ENCODE measurements around the gene TRIM25. TPM values are rescaled to one million over a fixed set of nuclear protein-coding genes. Genes with fewer than 3 reads are reported as not detected.
"Not testable (repeated sequence)": the region's sequence is repeated elsewhere in the genome, so short reads cannot be mapped to it uniquely, and the experiment has no call there.

The TRIM25 gene
- total RNA-seq, 1 donor from 2014 or later = 44.3 TPM

- Mint-ChIP-seq H3K4me1 (no peaks in the 10 kb centered on the region), H3K36me3 (peaks cover 45% of the 10 kb centered on the region), H3K9me3 (no peaks in the 10 kb centered on the region), H3K27ac (no peak overlapping the region), H3K4me3 (no peak overlapping the region), H3K27me3 (ENCODE audit: low read depth) (no peaks in the 10 kb centered on the region)
- TF ChIP-seq, protein P1, sequence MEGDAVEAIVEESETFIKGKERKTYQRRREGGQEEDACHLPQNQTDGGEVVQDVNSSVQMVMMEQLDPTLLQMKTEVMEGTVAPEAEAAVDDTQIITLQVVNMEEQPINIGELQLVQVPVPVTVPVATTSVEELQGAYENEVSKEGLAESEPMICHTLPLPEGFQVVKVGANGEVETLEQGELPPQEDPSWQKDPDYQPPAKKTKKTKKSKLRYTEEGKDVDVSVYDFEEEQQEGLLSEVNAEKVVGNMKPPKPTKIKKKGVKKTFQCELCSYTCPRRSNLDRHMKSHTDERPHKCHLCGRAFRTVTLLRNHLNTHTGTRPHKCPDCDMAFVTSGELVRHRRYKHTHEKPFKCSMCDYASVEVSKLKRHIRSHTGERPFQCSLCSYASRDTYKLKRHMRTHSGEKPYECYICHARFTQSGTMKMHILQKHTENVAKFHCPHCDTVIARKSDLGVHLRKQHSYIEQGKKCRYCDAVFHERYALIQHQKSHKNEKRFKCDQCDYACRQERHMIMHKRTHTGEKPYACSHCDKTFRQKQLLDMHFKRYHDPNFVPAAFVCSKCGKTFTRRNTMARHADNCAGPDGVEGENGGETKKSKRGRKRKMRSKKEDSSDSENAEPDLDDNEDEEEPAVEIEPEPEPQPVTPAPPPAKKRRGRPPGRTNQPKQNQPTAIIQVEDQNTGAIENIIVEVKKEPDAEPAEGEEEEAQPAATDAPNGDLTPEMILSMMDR (IDR thresholded peaks at IDR 0.05; ENCODE audit: unreplicated experiment) = no peak
- no peak for DNase-seq (ENCODE audit: low spot score in 2 of 2, unreplicated experiment in 2 of 2)
Measured at GRCh38 chr17:56947741-56948140, 33.9 kb upstream of the TRIM25 start.

DNA sequence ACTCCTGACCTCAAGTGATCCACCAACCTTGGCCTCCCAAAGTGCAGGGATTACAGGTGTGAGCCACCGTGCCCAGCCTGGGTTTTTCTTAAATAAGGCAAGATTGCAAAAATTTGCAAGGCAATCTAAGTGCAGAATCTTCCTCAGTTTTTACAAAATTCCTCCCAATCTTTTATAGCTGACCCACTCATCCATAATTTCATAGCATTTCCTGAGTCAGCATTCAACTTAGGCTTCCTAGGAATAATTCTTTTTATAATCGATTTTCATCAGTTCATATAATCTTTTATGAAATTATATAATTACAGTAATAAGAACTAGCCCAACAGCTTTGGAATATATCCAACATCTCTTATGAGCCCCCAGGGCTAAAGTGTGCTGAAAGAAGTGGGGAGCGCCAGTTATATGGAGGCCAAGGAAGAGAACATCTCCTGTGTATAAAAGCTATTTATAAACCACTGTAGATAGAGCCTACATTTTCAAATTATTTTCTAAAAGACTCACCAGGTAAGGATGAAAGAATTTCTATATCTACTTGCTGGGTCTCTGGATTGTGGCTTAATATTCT lies 32.2 kb upstream of the TRIM25 start:
- Mint-ChIP-seq H3K27ac (no peak overlapping the region), H3K27me3 (ENCODE audit: low read depth) (no peaks in the 10 kb centered on the region), H3K4me3 (no peak overlapping the region), H3K4me1 (no peaks in the 10 kb centered on the region), H3K9me3 (no peaks in the 10 kb centered on the region), H3K36me3 (peaks cover 54% of the 10 kb centered on the region)
- TF ChIP-seq, protein P1 (IDR thresholded peaks at IDR 0.05; ENCODE audit: unreplicated experiment) = no peak
- no peak for DNase-seq (ENCODE audit: low spot score in 2 of 2, unreplicated experiment in 2 of 2)

DNA sequence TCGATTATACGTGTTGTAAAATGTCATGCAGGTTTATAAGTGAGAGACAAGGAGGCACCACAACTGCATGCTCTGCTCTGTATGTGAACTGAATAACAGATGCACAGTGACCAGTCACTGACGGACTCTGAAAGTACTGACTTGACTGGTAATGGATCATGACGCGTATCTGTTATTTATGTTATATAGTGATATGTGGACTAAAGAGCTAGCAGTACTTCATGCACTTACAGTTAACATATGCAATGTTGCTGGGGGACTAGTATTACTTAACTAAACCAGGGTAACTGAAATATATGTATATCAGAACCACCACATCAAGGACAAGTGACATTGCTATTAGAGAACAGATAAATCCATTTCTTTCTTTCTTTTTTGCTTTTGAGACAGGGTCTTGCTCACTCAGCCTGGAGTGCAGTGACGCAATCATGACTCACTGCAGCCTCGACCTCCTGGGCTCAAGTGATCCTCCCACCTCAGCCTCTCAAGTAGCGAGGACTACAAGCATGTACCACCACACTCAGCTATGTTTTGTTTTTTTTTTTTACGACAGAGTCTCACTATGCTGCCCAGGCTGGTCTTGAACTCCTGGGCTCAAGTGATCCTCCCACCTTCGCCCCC lies 29.8 kb upstream of the TRIM25 start:
- Mint-ChIP-seq H3K4me3 (no peak overlapping the region), H3K27ac (no peak overlapping the region)
- TF ChIP-seq, protein P1 (IDR thresholded peaks at IDR 0.05; ENCODE audit: unreplicated experiment) = no peak

GRCh38 chr17:56939869-56940484 lies 26.1 kb upstream of the TRIM25 start:
- Mint-ChIP-seq H3K36me3 (peaks cover 50% of the 10 kb centered on the region), H3K4me3 (no peak overlapping the region), H3K9me3 (no peaks in the 10 kb centered on the region), H3K4me1 (no peaks in the 10 kb centered on the region), H3K27ac (no peak overlapping the region), H3K27me3 (ENCODE audit: low read depth) (no peaks in the 10 kb centered on the region)
- no peak for DNase-seq (ENCODE audit: low spot score in 2 of 2, unreplicated experiment in 2 of 2)
- TF ChIP-seq, protein P1 (IDR thresholded peaks at IDR 0.05; ENCODE audit: unreplicated experiment) = peak; percentile 73

More for the DNA sequence above, 29.8 kb upstream of the TRIM25 start:
- H3K27me3 Mint-ChIP-seq (ENCODE audit: low read depth) = no peaks in the 10 kb centered on the region
- no peak for DNase-seq (ENCODE audit: low spot score in 2 of 2, unreplicated experiment in 2 of 2)
- H3K4me1 Mint-ChIP-seq = no peaks in the 10 kb centered on the region
- no peaks in the 10 kb centered on the region for H3K9me3 Mint-ChIP-seq
- H3K36me3 Mint-ChIP-seq = peaks cover 50% of the 10 kb centered on the region

DNA sequence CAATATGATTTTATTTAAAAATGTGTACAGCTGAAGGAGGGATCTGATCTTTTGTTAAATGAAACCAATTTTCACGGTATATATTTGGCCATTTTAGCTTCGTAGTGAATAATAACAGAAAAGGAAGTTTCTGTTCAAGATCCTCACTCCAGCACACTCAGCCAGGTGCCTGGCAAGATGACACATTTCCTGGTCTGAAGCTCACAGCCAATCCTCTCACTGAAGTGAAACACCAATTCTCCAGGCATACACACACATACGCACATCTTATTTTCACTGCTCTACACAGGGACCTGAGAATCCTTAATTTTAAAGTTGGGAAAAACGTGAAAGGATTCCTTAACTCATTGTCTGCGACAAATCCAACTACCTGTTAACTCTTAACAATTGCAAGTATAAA lies 24.4 kb upstream of the TRIM25 start:
- H3K36me3 Mint-ChIP-seq = peaks cover 54% of the 10 kb centered on the region
- H3K9me3 Mint-ChIP-seq; H3K27ac Mint-ChIP-seq; H3K4me1 Mint-ChIP-seq; DNase-seq (ENCODE audit: low spot score in 2 of 2, unreplicated experiment in 2 of 2); H3K4me3 Mint-ChIP-seq; H3K27me3 Mint-ChIP-seq (ENCODE audit: low read depth): not testable (repeated sequence)

DNA sequence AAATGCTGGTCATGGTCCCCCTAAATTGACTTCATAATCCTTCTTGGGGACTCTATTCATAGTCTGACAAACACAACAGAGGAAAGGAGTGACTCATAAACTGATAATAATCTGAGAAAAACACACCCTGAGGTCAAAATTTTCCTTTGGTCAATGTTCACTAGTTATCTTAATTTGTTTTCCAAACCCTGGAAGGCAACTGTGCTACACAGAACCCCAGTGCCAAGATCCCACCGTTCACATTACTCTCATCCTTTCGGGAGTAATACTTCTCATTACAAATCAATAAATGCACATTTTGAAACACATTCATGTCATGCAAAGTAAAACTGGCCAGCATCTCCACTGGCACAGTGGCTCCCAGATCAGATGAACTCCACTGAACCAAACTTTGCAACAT lies 23.8 kb upstream of the TRIM25 start:
- no peak overlapping the region for H3K4me3 Mint-ChIP-seq
- H3K36me3 Mint-ChIP-seq = peaks cover 53% of the 10 kb centered on the region
- H3K9me3 Mint-ChIP-seq = peaks cover 5% of the 10 kb centered on the region
- H3K27me3 Mint-ChIP-seq (ENCODE audit: low read depth) = no peaks in the 10 kb centered on the region
- TF ChIP-seq, protein P1 (IDR thresholded peaks at IDR 0.05; ENCODE audit: unreplicated experiment) = no peak
- H3K27ac Mint-ChIP-seq = no peak overlapping the region
- DNase-seq (ENCODE audit: low spot score in 2 of 2, unreplicated experiment in 2 of 2) = no peak
- no peaks in the 10 kb centered on the region for H3K4me1 Mint-ChIP-seq

All from mesothelial cell of epicardium (in vitro differentiated cells).